ENCODE data around the gene AP1G2.
"Not testable (repeated sequence)": the region's sequence is repeated elsewhere in the genome, so short reads cannot be mapped to it uniquely, and the experiment has no call there.

Gene AP1G2

DNA sequence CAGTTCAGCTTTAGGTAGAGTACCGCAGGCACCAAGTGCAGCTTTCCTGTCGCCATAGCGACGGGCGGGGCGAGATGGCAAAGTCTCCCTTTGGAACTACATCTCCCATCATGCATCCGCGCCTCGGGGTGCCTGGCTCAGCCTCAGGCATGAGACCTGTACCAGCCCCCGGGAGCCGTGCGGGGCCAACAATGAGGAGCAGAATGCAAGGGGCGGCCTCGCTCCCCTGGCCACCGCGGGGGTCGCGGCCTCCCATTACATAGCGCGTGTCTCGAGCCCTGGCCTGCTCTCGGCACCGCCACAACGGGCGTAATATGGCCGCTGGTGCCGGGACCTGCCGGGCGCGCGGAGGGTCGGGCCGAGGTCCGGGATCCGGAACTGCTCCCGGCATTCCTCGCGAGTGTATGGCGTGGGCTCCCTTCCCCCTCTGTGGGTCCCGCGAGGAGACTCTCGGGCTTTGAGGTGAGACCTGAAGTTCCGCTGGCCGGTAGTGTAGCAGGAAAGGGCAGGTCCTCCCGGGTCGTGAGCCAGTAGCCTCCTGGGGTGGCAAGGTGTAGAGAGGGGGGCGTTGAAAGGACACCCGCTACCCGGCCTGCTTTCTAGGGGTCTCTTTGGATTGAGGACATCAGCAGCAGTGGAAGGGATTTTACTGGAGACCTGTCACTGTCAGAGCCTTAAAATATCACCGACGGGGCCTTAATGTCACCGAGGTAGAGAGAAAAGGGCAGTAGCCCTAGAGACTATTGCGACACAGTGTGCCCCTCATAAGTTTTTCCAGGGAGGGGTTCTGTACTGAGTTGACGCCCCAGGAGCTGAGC, 11.5 kb downstream of the AP1G2 start, which contains the start of gene THTPA:
THTPA (plus strand) TSS at position 390 of the 818 bp plus-strand sequence. CDS start 487 bp downstream, outside the sequence.
- peak; percentile 93 for DNase-seq

DNA sequence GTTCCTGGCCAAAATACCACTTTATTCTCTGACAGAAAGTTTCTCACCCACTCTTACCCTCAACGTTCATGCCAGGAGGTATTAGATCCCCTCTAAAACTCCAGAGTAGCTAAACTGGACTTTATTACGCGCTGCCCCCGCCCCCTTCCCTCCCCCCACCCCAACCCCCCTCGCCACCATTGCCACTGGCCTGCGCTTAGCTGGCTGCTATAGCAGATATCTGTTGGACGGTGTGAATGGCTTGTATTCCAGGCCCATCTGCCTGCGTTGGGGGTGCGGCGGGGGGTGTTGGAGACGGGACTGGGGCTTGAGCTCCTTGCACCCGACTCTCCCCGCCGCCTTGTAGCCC, 12.1 kb downstream of the AP1G2 start:
- no peak for DNase-seq

DNA sequence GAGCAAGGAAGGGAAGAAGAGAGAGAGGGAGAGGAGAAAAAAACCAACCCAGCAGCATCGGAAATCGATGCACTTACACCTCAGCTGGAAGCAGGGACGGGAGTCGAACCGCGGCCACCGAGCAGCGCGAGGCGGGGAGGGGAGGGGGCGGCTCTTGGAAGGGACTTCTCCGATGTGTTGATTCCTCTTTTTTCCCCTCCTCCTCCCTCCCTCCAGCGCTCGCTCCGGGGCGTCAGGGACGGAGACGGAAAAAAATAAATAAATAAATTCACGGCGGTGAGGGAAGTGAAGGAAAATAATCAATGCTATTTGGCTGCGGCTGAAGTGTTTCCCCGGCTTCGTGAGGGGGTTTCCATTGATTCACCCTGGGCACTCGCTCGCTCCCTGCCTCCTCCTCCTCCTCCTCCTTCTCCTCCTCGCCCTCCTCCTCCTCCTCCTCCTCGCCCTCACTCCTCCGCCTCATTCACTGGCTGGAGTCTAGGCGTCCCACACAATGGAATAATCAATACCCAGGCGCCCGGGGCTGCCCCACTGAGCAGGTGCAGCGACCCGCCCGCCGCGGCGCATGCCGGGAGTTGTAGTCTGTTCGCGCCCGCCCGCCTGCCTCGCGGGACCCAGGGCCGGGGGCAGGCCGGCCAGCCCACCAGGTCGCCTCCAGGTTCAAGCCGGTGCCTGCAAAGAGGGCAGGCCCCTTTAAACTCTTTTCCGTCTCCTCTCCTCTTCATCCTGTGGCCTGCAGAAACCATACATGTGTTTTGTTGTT, 16.1 kb downstream of the AP1G2 start, which contains the start of gene ZFHX2:
ZFHX2 (minus strand) TSS at position 500 of the 763 bp plus-strand sequence. CDS start 16,440 bp downstream, outside the sequence.
- peak; percentile 97 for DNase-seq

DNA sequence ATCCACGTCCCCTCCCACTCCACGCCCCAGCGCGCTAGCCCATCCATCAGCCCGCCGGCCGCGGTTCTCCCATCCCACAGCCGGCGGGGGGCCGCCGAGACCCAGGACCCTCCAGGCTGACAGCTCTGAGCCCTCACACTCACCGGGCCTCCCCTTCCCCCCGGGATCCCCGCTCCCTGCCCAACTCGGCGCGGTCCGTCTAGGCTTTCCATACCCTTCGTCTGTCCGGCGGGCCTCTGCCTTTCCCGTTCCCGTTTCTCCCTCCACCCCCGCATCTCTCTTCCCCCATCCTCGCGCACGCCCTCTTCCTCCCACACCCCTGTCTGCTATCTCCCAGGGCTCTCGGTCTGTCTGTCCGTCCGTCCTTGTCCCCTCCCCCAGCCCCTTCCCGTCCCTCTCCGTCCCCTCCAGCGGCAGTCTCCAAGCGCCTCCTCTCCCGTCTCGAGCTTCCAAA, 16.8 kb downstream of the AP1G2 start:
- peak; percentile 69 for DNase-seq

DNA sequence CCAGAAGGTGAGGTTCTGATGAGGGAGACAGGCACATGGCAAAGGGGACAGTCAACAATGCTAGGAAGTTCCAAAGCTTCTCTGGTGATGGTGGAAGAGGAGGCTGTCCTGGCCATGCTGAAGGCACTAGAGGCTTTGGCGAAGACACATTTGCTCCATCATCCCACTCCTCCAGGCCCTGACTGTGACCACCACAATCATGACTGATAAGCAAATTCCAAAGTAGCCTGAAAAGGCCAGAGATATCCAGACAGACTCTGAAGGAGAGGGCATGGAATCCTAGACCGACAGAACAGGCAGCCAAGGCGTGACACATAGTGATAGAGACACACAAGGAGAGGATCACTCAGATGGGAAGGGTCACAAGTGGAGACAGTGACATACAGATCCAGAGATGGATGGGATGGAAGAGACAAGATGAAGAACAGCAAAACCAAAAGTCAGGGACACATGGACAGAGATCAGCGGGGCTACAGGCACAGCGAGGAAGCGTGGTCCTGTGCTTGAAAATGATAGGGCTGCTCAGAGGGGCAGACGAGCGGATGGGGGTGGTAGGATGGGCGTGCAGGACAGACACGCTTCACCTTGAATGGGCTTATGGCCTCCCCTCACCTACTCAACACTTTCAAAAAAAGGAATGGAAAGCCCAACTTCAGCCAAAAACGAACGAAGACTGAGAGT, 17.3 kb downstream of the AP1G2 start:
- DNase-seq: peak; percentile 42

DNA sequence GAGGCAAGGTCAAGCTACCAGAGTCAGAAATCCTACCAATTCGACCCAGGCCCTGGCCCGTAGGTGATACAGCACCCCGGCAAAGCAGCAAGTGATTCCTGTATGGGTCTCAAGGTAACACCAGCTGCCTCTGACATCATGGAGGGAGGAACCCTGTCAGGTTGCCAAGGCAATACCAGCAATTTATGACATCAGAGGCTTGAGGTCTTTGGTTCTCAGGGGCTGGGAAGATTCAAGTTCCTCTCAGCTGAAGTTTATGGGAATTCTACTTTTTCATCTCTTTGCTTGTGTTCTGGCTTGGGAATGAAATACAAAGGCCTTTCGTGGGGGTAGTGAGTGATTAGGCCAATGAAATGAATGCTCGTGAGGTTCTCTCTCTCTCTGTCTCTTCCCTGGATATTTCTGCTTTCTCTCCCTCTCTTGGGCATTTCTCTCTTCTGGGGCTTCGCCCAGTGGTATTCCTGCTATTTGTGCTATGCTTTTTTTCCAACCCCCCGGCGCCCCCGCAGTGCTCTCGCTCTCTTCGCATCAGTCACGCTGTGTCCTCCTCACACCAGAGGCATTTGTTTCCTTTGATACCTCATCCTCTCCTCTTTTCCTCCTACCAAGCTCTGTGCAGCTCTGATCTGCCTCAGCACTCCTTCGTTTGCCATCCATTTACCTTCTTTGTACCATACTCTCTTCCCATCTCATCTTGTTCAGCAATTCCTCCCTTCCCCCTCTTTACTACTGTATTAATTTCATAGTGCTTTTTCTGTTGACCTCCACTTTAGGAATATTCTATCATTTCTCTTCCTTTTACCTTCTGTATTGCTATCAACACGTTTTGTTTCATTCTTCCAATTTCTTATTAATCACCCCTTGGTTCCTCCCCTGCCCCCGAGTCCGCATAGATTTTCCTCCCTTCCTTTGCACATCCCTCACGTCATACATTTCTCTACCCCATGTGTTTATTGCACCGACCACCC, 19.0 kb downstream of the AP1G2 start:
- DNase-seq: no peak

DNA sequence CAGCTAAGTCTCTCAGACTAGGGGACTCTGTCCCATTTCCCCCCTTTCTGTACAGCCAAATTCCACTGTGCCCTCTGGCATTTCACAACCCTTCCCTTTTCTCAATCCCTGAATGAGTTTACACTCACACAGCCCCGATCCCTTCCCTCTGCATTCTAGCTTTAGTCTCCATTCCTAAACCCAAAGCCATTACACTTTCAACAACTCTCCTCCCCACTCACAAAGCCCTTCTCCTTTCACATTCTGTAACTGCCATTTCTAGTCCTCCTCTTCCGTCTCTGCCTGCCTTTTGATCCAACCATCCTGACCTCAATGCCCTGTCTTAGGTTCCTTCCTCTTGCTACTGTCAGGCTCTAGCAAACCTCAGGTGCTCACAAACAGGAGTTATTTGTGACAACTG, 19.7 kb downstream of the AP1G2 start:
- no peak for DNase-seq

DNA sequence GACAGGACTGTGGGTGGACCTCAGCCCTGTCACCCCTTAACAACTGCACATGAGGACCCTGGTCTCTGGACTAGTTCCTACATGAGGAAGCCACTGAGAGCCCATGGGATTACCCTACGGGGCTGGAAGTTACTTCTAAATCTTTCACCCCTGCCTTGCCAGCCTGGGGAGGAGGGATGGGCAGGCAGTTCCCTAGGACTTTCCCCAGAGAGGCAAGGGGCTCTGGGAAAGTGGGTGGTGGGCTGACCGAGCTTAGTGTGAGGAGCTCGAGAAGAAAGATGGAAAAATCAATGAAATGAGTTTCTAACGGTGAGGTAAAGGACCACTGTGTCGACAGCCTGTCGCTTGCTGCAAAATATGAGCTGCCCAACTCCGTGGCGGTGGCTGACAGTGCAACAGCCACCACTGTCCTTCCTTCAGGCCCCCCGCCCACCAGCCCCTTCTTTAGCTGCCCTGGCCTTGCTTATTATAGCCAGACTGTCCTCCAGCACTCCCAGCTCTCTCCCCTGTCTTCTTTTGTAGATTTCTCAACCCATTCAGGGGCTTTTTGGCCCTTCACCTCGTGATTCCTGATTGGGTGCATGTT, 21.0 kb downstream of the AP1G2 start:
- DNase-seq: no peak

DNA sequence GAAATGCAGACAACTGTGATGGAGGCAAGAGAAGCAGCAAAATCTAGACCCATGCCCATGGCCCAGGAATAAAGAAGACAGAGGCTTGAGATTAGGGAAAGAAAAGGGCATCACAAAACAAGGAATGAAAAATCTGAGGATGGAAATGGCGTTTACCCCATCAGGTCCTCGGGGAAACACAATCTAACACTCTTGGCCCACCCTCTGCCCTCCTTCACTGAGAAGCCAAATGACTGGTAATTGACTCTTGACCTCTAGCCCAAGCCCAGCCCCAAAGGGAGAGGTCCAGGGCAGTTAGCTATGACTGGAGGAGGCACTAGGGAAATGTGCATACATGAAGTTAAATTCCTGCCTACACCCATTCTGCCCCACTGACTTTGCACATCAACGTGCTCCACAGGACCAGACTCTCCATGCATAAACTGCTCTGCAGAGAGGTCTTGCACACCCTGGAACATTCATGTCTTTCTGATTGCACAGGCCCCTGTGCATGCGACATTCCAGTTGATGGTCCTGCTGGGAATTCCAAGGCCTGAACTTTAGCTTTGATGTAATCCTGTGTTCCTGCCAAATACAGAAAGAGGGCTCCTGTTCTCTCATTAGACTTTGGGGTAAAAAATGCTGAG, 21.7 kb downstream of the AP1G2 start:
- DNase-seq: no peak

DNA sequence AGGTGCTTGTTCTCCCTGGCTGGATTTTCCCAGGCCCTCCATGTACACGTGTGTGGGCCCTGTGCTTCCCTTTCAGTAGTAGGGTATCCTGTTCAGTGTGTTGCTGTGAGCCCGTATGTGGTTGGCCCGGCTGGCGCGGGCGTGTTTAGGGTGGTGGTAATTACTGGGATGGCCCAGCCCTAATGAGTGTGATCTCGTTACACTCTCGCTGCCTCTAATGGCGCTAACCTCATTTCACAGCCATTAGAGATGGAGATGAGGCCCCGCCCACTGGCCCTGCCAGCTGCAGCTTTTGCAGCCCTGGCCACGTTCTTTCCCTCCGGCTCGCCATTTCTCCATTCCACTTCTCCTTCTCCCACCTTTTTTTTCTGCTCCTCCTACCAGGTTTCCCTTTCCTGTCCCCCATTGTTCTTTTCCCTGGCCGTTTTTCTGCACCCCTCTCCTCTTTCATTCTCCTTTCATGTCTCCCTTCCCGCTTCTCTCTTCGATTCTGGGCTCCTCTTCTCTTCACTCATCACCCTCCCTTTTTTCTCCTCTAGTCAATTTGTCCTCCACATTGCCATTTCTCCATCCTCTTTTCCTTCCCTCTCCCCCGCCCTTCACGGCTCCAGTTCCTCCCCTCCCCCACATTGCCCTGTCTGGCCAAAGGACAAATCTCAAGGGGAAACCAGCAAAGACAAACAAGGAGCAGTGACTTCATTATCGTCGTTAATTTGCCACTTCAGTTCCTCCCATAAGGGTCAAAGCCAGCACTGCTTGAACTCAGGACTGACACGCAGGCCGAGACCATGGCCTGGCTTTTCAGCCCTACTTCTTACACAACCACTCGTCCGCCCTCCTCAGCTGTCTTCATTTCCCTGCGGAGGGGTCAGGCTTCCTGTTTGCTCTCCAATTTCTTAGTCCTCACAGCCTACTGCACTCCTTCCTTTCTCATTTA, 22.8 kb downstream of the AP1G2 start:
- DNase-seq: peak; percentile 92

DNA sequence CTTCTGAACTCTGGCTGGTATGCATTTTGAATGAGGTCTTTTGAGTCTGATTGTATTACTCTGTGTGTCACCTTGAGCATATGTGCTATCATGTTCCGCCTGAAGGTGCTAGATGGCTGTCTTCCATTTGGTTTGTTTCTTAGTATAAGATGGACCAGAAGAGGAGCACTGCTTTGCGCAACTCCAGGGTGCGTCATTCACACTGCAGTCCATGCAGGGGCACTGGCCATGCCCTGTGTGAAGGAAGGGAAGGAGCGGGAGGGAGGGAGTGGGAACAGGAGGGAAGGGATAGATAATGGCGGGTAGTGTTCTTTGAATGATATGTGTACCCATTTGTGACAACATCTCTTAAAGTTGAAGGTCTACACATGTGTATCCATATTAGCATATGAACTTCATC, 24.2 kb downstream of the AP1G2 start:
- DNase-seq: no peak

DNA sequence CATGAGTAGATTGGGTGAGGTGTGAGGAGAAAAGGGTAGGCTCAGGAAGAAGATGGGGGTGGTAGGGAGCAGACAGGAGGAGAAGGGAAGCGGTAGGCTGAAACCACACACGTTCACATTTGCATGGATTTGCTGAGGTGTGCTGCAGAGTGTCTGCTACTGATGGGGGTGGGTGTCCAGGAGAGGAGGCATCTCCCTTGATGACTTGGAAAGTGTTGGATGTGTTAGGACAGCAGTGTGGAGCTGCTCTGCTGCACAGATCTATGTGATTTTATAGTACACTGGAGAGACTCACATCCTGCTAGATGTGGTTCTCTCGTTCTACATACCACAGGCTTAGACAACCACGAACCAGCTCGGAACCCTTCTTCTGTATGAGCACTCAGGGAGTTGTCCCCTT, 25.3 kb downstream of the AP1G2 start:
- no peak for DNase-seq

DNA sequence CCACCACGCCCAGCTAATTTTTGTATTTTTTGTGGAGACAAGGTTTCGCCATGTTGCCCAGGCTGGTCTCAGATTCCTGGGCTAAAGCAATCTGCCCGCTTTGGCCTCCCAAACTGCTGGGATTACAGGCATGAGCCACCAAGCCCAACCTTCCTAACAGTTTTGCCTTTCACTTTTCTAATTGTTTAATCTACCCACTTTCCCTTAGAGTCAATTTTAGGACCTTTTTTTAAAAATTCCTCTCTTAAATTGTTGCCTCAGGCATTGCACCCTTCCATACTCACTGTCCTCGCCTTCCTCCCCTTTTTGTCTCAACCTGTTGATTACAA, 27.5 kb downstream of the AP1G2 start:
- no peak for DNase-seq

DNA sequence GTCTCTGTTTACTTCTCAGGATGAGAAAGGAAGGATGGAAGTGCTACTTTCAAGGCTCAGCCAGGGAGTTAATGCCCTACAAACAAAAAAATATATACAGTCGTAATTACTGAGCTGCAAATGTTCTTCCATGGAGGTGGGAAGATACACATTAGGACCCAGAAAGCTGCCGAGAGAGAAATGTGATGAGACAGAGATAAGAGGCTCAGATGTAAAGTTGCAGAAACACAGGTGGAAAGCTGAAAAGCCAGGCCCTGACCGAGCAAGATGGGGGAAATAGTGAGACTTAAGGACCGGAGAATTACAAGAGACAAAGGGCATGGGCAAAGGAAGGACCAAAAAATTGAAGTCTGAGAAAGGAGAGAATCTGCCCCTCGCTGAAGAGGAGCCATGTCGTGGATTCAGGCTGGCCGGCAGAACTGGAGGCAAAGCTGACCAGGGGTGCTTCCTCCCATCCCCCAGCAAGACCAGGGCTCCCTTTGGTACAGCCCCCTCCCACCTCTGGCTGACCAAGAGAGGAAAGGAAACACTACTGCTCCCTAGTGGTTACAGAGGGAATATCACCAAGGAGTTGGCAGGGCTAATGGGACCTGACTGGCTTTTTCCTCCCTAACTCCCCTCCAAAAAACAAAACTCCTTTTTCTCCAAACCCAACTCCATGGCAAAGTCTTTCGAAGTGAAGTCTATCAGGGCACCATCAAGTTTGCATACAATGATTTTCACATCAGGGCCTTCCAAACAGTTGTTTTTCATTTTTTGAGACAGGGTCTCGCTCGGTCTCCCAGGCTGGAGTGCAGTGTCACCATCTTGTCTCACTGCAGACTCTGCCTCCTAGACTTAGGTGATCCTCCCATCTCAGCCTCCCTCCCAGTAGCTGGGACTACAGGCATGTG, 28.1 kb downstream of the AP1G2 start:
- peak; percentile 49 for DNase-seq

DNA sequence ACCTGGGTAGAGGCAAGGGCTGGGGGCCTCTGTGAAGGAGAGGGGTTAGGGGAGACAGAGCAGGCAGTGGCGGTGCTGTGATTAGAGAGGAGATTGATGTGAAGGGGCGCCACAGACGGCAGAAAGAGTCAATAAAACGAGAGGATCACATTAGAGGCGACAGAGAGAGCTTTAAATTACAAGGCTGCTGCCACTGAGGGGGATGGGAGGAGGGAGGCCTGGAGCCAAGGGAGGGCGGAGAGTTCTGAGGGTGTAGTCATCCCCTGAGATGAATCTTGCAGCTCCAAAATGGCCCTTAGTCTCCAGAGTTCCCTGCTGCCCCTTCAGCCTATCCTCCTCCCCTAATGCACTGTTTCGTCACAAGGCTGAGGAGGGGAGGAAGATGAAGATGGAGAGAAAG, 28.8 kb downstream of the AP1G2 start:
- peak; percentile 53 for DNase-seq

DNA sequence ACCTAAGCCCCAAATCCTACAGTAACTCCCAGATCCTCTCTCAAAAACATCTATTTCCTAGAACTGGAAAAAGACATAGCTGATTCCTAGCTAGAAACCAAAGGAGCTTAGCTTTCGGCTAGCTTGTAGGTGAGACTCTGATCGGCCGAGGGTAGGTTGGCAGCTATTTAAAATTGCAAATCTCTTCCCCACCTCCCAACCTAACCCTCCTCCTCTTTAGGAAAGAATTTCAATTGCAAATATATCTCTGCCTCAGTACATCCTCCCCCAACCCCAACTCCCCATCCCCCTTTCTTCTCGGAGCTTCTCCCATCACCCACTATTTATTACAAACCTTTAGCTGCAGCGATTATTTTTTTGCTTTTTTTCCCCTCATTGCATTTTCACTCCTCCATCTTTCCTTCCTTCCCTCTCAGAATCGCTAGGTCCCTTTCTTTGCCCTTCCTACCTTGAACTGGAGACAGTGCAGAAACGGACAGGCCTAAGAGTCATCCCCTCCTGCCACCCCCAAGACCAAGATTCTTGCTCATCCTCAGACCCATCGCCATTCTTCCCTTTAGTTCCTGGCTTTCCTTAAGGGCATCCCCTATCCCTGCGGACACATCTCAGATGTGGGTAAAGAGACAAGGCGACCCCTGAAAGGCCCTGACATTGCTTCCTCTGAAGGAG, 29.4 kb downstream of the AP1G2 start:
- DNase-seq: no peak

DNA sequence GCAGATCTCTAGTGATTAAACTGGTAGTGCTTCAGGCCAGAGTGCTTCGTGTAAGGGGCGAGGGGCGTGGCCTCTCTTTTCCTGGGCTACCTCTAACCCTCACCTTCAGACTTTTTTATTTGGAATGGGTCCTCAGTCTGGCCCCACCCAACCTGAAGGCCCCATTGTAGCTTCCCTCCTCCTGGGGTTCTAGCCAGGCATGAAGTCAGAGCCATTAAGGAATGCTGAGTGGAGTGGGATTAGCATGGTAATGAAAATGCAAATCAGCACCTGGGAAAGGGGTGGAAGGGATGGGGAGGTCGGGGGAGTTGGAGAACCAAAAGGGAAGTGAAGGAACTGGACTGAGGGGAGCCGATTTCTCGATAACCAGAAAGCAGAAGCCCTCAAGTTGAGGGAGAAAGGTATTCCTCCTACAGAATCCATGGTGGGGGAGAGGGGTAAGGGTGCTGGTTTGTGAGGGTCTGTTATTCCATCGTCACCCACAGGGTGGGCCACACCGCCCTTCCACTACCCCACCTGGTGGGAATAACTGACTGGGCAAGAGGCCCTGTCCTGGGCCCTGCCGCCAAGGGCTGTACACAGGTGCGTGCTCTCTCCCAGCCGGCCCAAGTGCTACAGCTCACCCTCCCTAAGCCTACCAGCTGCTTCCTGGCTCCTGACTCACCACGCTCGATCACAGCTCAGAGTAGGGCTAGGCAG, 30.1 kb downstream of the AP1G2 start:
- DNase-seq: peak; percentile 17

DNA sequence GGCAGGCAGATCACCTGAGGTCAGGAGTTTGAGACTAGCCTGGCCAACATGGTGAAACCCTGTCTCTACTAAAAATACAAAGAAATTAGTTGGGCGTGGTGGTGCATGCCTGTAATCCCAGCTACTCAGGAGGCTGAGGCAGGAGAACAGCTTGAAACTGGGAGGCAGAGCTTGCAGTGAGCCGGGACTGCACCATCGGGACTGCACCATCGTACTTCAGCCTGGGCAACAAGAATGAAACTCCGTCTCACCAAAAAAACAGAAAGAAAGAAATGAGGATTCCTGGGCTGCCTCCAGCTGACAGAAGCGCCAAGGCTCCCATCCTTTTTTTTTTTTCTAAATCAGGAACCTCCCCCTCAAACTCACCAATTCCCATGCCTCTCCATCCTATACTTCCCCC, 30.7 kb downstream of the AP1G2 start:
- not testable (repeated sequence) for DNase-seq
